T-helper 22 cell (primary cell): ENCODE measurements around the gene GOLGA8M.
"Not testable (repeated sequence)": the region's sequence is repeated elsewhere in the genome, so short reads cannot be mapped to it uniquely, and the experiment has no call there.

Source experiments
- DNase-seq: peaks from one replicate; pipeline ENCODE4 v3.0.0-alpha.2; 2020; ENCODE audit warnings: low read depth

The GOLGA8M gene

GRCh38 chr15:28712270-28712669, at the start of gene GOLGA8M:
Gene GOLGA8M (minus strand): TSS chr15:28712421. CDS start chr15:28712323, 98 bp downstream.
- not testable (repeated sequence) for DNase-seq

GRCh38 chr15:28742890-28743289, 30.7 kb upstream of the GOLGA8M start:
- DNase-seq: not testable (repeated sequence)

- not testable (repeated sequence) for DNase-seq
Observed at GRCh38 chr15:28738590-28739292, 26.5 kb upstream of the GOLGA8M start.

GRCh38 chr15:28738200-28738561, 26.0 kb upstream of the GOLGA8M start:
- DNase-seq: not testable (repeated sequence)

- DNase-seq: not testable (repeated sequence)
Observed at GRCh38 chr15:28737521-28738199, 25.4 kb upstream of the GOLGA8M start.

GRCh38 chr15:28728061-28728460, 15.8 kb upstream of the GOLGA8M start:
- DNase-seq: not testable (repeated sequence)

- DNase-seq: not testable (repeated sequence)
Observed at GRCh38 chr15:28727026-28727425, 14.8 kb upstream of the GOLGA8M start.

DNA sequence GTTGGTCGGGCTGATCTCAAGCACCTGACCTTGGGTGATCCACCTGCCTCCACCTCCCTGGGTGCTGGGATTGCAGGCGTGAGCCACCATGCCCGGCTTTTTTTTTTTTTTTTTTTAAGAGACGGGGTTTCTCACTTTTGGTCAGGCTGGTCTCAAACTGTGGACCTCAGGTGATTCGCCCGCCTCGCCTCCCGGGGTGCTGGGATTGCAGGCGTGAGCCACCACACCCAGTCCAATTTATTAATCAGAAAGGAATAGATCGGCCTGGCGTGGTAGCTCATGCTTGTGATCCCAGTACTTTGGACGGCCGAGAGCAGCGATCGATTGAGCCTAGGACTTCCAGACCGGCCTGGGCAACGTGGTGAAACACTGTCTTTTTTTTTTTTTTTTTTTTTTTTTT, 13.9 kb upstream of the GOLGA8M start:
- no peak for DNase-seq

DNA sequence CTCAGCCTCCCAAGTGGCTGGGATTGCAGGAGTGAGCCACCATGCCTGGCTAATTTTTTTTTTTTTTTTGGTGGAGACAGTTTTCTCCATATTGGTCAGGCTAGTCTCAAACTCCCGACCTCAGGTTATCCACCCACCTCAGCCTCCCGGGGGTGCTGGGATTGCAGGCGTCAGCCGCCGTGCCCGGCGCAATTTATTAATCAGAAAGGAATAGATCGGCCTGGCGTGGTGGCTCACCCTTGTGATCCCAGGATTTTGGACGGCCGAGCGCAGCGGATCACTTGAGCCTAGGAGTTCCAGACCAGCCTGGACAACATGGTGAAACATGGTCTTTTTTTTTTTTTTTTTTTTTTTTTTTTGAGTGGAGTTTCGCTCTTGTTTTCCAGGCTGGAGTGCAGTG, 13.3 kb upstream of the GOLGA8M start:
- DNase-seq: no peak

- not testable (repeated sequence) for DNase-seq
Observed at GRCh38 chr15:28723986-28724385, 11.8 kb upstream of the GOLGA8M start.

DNA sequence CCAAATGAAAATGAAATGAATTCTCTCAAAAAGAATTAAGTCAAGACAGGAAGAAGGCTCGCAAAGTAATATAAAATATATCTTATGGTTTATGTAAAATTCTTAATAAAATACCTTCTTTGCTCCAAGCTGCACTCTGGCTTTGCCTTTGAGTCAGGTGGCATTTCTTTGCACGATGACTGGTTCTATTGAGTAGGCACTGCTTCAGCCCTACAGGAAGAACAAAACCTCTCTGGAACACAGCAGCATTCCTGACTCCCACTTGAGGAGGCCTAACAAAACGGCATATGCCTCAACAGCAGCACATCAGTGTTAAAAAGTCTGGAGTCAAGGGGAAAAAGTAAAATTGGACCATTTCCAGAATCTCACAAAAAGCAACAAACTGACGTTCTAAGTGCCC, 7.4 kb upstream of the GOLGA8M start:
- DNase-seq: not testable (repeated sequence)

- DNase-seq: not testable (repeated sequence)
Observed at GRCh38 chr15:28718576-28718975, 6.4 kb upstream of the GOLGA8M start.

- not testable (repeated sequence) for DNase-seq
Observed at GRCh38 chr15:28714176-28714575, 2.0 kb upstream of the GOLGA8M start.

DNA sequence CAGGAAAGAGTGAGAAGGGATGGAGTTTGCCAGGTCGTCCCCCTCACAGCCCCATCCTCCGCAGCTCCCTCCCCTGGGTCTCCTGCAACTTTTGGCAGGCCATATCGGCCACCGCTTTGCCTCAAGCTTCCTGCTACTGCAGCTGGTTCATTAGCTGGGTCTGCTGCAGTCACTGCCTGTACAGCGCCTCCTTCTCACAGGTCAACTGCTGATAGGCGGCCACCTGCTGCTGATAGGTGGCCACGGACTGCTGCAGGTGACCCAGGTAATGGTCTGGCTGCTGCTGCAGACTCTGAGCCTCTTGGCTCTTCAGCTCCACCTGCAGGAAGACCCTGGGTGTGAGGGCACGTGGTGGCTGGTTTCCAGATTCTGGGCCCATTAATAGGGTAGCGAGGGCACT, 8.3 kb downstream of the GOLGA8M start:
- not testable (repeated sequence) for DNase-seq

GRCh38 chr15:28702427-28702826, 9.8 kb downstream of the GOLGA8M start:
- not testable (repeated sequence) for DNase-seq

DNA sequence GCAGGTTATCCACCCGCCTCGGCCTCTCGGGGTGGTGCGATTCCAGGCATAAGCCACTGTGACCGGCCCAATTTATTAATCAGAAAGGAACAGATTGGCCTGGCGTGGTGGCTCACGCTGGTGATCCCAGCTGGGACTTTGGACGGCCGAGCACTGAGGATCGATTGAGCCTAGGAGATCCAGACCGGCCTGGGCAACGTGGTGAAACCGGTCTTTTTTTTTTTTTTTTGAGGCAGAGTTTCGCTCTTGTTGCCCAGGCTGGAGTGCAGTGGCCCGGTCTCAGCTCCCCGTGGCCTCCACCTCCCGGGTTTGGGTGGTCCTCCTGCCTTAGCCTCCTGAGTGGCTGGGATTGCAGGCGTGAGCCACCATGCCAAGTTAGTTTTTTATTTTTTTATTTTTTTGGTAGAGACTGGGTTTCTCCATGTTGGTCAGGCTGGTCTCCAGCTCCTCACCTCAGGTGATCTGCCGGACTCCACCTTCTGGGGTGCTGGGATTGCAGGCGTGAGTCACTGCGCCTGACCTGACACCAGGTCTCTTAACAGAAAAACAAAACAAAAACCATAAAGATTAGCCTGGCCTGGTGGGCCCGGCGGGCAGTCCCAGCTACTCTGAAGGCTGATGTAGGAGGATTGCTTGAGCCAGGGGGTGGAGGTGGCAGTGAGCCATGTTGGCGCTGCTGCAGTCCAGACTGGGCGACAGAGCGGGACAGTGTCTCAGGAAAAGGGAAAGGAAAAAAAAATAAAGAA, 18.0 kb downstream of the GOLGA8M start:
- DNase-seq: not testable (repeated sequence)

GRCh38 chr15:28693021-28693420, 19.2 kb downstream of the GOLGA8M start:
- not testable (repeated sequence) for DNase-seq

- not testable (repeated sequence) for DNase-seq
Observed at GRCh38 chr15:28673533-28673932, 38.7 kb downstream of the GOLGA8M start.

DNA sequence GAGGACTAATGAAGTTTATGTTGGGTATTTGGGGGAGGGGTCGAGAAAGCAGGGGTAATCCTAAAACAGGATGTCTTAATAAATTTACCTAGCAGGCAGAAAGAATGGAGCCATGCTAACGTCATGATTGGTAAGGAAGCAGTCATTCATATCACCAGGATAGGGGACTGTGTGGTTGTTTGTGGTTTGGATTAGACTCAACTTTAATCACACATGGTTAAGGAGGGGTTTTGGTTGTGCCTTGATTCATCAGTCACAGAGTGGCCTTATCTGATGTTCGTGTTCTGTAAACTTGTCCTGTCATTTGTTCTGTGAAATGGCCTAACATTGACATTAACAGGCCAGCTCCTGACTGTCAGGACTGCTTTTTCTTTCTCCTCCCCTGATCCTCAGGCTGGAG, 40.1 kb downstream of the GOLGA8M start:
- DNase-seq: not testable (repeated sequence)

DNA sequence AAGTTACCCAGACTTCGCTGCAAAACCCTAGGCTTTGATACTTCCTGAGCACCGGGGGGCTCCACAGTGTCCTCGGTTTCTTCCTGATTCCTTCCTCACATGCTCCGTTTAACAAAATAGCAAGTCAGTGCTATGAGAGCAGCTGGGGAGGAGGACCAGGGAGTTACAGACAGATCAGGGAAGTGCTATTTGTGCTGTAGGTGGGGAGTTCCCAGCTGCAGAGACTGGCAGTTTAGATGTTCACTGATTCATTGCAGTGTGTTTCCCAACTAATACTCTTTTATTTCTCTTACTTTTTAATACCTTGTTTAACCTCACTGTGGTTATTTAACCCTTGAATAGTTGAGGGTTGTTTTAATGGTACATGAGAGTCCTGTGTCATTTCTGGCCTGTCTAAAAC, 45.8 kb downstream of the GOLGA8M start:
- not testable (repeated sequence) for DNase-seq

DNA sequence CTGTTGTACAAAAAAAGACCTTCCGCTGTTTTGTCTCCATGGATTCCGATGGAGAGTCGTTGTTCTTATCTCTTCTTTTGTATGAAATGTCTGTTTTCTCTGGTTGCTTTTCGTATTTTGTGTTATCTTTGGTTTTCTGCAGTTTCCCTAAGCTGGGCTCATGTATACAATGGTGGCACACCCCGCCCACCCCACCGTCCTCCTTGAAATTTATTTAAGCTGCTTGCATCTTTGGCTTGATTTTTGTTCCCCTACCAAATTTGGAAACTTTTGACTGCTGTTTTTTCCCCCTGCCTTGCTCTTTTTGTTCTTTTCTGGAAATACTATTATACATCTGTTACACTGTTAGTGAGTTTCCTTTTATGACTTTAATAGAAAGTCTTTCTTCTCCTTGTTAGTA, 47.6 kb downstream of the GOLGA8M start:
- DNase-seq: not testable (repeated sequence)

- not testable (repeated sequence) for DNase-seq
Observed at GRCh38 chr15:28663717-28664116, 48.5 kb downstream of the GOLGA8M start.

GRCh38 chr15:28660750-28661149, 51.5 kb downstream of the GOLGA8M start:
- not testable (repeated sequence) for DNase-seq
